Thoracic aorta (tissue), 2 donors: ENCODE data around the gene BICD2. TPM values are rescaled to one million over a fixed set of nuclear protein-coding genes. Genes with fewer than 3 reads are reported as not detected.
A peak's percentile ranks its signal among the peaks of the same experiment; 100 is the strongest.

Experiments
- ATAC-seq: fragments of 150-250 bp; one replicate; pipeline ENCODE4 v1.8.0; 2017; ENCODE audit warnings: low read depth; ENCODE audit not compliant: insufficient number of reproducible peaks, low FRiP score
- DNase-seq: peaks from one replicate; pipeline ENCODE4 v3.0.0-alpha.2; 2020; ENCODE audit warnings: low spot score
- H3K27ac ChIP-seq, 2 donors: fragments of 200-600 bp; sonication (generic); 1 replicate in 1 of 2; 2 replicates in 1 of 2; pipeline ENCODE4 v1.5.1; 2016; ENCODE audit warnings: mild to moderate bottlenecking in 2 of 2, moderate library complexity in 2 of 2
- H3K27me3 ChIP-seq: fragments of 200-600 bp; sonication (generic); replicated peaks from 2 replicates; pipeline ENCODE4 v1.6.0; 2016; ENCODE audit warnings: mild to moderate bottlenecking; ENCODE audit not compliant: insufficient read depth
- H3K36me3 ChIP-seq: fragments of 200-600 bp; sonication (generic); one replicate; pipeline ENCODE4 v1.5.1; 2016
- H3K4me1 ChIP-seq, 2 donors: fragments of 200-600 bp; sonication (generic); 1 replicate in 1 of 2; 2 replicates in 1 of 2; pipeline versions ENCODE4 v1.5.1 to v1.6.0; 2016; ENCODE audit warnings: low read depth in 2 of 2, mild to moderate bottlenecking in 1 of 2; ENCODE audit not compliant: control insufficient read depth in 1 of 2
- H3K4me3 ChIP-seq: fragments of 200-600 bp; sonication (generic); 2 replicates; pipeline ENCODE4 v1.5.1; 2016; ENCODE audit warnings: mild to moderate bottlenecking
- H3K9me3 ChIP-seq: fragments of 200-600 bp; sonication (generic); 2 replicates; pipeline ENCODE4 v1.5.1; 2016
- CTCF ChIP-seq: fragments of 200-600 bp; sonication (generic); IDR thresholded peaks from one replicate; pipeline ENCODE4 v1.5.1; 2019; ENCODE audit warnings: antibody characterized with exemption
- total RNA-seq, 2 donors: library from RNA; depleted of rRNA; stranded (reverse); fragments of >200 nt; gene quantifications; one replicate each; pipeline versions ENCODE4 v1.1.0 to v1.2.3, GENCODE V29; 2016

The BICD2 gene
- total RNA-seq, 2 donors from 2014 or later: 52.1 to 57.7 TPM

GRCh38 chr9:92739346-92739970 is 25.2 kb downstream of the BICD2 start:
- H3K4me1 ChIP-seq: peaks cover 17 to 58% of the 10 kb centered on the region in 2 donors
- H3K27me3 ChIP-seq: no peaks in the 10 kb centered on the region
- DNase-seq (no peak), ATAC-seq (no peak)
- H3K4me3 ChIP-seq: no peak overlapping the region
- H3K36me3 ChIP-seq: no peaks in the 10 kb centered on the region
- no peaks in the 10 kb centered on the region for H3K9me3 ChIP-seq
- TF ChIP-seq CTCF: no peak
- peak overlapping the region; percentile 46 to 63 for H3K27ac ChIP-seq

GRCh38 chr9:92738661-92739081 is 26.0 kb downstream of the BICD2 start:
- H3K27me3 ChIP-seq: no peaks in the 10 kb centered on the region

GRCh38 chr9:92737611-92738299 is 26.9 kb downstream of the BICD2 start:
- no peak overlapping the region for H3K4me3 ChIP-seq
- no peak overlapping the region for H3K27ac ChIP-seq
- DNase-seq (no peak), ATAC-seq (no peak)
- H3K27me3 ChIP-seq: no peaks in the 10 kb centered on the region
- peaks cover 17 to 56% of the 10 kb centered on the region in 2 donors for H3K4me1 ChIP-seq
- H3K36me3 ChIP-seq: no peaks in the 10 kb centered on the region
- no peak for TF ChIP-seq CTCF
- H3K9me3 ChIP-seq: no peaks in the 10 kb centered on the region

More at GRCh38 chr9:92738661-92739081, 26.0 kb downstream of the BICD2 start:
- Histone ChIP-seq H3K27ac (peak overlapping the region in 1 of 2 donors; percentile 63), H3K4me3 (no peak overlapping the region), H3K4me1 (peaks cover 17 to 58% of the 10 kb centered on the region in 2 donors), H3K9me3 (no peaks in the 10 kb centered on the region), H3K36me3 (no peaks in the 10 kb centered on the region)
- no peak for DNase-seq
- TF ChIP-seq CTCF: no peak
- no peak for ATAC-seq

- no peak for TF ChIP-seq CTCF
Measured at GRCh38 chr9:92737216-92737606, 27.4 kb downstream of the BICD2 start.

GRCh38 chr9:92736563-92737215 is 27.9 kb downstream of the BICD2 start:
- DNase-seq (no peak), ATAC-seq (no peak)
- no peak overlapping the region for H3K27ac ChIP-seq
- H3K9me3 ChIP-seq: no peaks in the 10 kb centered on the region
- no peak overlapping the region for H3K4me3 ChIP-seq
- no peaks in the 10 kb centered on the region for H3K36me3 ChIP-seq
- H3K4me1 ChIP-seq: peaks cover 17 to 51% of the 10 kb centered on the region in 2 donors
- H3K27me3 ChIP-seq: no peaks in the 10 kb centered on the region
- TF ChIP-seq CTCF: no peak

More at GRCh38 chr9:92737216-92737606, 27.4 kb downstream of the BICD2 start:
- H3K36me3 ChIP-seq: no peaks in the 10 kb centered on the region
- H3K9me3 ChIP-seq: no peaks in the 10 kb centered on the region
- peaks cover 17 to 51% of the 10 kb centered on the region in 2 donors for H3K4me1 ChIP-seq
- H3K27ac ChIP-seq: no peak overlapping the region
- no peak overlapping the region for H3K4me3 ChIP-seq
- no peaks in the 10 kb centered on the region for H3K27me3 ChIP-seq
- ATAC-seq: no peak
- no peak for DNase-seq
